ENCODE measurements around the gene PPP1R14C. TPM values are rescaled to one million over a fixed set of nuclear protein-coding genes. Genes with fewer than 3 reads are reported as not detected.
A peak's percentile ranks its signal among the peaks of the same experiment; 100 is the strongest.

The PPP1R14C gene
- total and polyA plus RNA-seq, 2 of the 13 experiments (the other 11 are each of a cell fraction or from before 2014, with no cell fraction given), result not detected

DNA sequence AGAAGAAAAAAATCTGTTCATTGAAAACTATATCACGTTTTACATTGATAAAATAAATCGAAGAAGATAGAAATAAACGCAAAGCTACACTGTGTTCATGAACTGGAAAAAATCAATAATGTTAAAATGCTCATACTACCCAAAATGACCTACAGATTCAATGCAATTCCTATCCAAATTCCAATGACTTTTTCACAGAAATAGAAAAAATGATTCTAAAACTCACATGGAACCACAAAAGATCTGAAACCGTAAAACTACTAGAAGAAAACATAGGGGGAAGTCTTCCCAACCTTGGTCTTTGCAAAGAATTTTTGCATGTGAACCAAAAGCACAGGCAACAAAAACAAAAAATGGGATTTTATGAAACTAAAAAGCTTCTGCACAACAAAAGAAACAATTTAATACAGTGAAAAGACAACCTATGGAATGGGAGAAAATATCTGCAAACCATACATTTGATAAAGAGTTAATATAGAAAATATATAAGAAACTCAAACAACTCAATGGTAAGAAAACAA lies 40.0 kb upstream of the PPP1R14C start:
- ATAC-seq (no peak), DNase-seq (ENCODE audit: low spot score) (no peak), FAIRE-seq (peak; percentile 4)
- Histone ChIP-seq H2AFZ (ENCODE audit: low read length) (no peak overlapping the region), H3K9me3 (ENCODE audit: low read length) (no peaks in the 10 kb centered on the region), H3K9ac (ENCODE audit: insufficient read depth, low read depth, low read length) (no peak overlapping the region), H3K4me3 (replicated peaks in 1 of 3; ENCODE audit: insufficient read depth in 1 of 3, low read depth in 2 of 3, low read length in 3 of 3) (no peak overlapping the region), H3K27ac (ENCODE audit: extremely low read length, insufficient read depth, low read length) (no peak overlapping the region), H3K4me1 (ENCODE audit: insufficient read depth, low read length) (no peaks in the 10 kb centered on the region), H4K20me1 (ENCODE audit: insufficient read depth, low read length) (no peaks in the 10 kb centered on the region), H3K27me3 (ENCODE audit: control insufficient read depth in 1 of 2, insufficient read depth in 2 of 2, low read length in 2 of 2) (peaks cover 2 to 38% of the 10 kb centered on the region in 2 experiments; a peak in 4 of 5 replicates), H3K4me2 (ENCODE audit: low read depth, low read length) (no peak overlapping the region), H3K79me2 (ENCODE audit: insufficient read depth, low read length) (no peaks in the 10 kb centered on the region), H3K36me3 (replicated peaks in 1 of 2; ENCODE audit: control insufficient read depth in 1 of 2, insufficient read depth in 2 of 2, low read length in 2 of 2) (no peaks in the 10 kb centered on the region)
- 10% methylated on average over 4 of the region's 4 CpGs for WGBS (ENCODE audit: low lambda C conversion rate)
- CTCF ChIA-PET (ENCODE audit: low intra/inter-chr PET ratio, low total read pairs), result no interaction called here
- in situ Hi-C loops (cut with HindIII; ENCODE audit: extremely low pct_ligation_motif_present, low pct_unique_long_range_greater_than_20kb) (no loop called here), intact Hi-C loops (cut with micrococcal nuclease; ENCODE audit: unreplicated experiment) (no loop called here)
- TF ChIP-seq RARG (CRISPR knock-in tag; IDR thresholded peaks at IDR 0.05; ENCODE audit: low read depth), result no peak
- no peak for TF ChIP-seq GPBP1L1 (CRISPR knock-in tag; IDR thresholded peaks at IDR 0.05)
- no peak for TF ChIP-seq PCBP1 (IDR thresholded peaks at IDR 0.05; ENCODE audit: borderline replicate concordance, low read depth, low read length)
- TF ChIP-seq ZNF232 (CRISPR knock-in tag; IDR thresholded peaks at IDR 0.05; ENCODE audit: borderline replicate concordance), result no peak
- TF ChIP-seq, protein P1, sequence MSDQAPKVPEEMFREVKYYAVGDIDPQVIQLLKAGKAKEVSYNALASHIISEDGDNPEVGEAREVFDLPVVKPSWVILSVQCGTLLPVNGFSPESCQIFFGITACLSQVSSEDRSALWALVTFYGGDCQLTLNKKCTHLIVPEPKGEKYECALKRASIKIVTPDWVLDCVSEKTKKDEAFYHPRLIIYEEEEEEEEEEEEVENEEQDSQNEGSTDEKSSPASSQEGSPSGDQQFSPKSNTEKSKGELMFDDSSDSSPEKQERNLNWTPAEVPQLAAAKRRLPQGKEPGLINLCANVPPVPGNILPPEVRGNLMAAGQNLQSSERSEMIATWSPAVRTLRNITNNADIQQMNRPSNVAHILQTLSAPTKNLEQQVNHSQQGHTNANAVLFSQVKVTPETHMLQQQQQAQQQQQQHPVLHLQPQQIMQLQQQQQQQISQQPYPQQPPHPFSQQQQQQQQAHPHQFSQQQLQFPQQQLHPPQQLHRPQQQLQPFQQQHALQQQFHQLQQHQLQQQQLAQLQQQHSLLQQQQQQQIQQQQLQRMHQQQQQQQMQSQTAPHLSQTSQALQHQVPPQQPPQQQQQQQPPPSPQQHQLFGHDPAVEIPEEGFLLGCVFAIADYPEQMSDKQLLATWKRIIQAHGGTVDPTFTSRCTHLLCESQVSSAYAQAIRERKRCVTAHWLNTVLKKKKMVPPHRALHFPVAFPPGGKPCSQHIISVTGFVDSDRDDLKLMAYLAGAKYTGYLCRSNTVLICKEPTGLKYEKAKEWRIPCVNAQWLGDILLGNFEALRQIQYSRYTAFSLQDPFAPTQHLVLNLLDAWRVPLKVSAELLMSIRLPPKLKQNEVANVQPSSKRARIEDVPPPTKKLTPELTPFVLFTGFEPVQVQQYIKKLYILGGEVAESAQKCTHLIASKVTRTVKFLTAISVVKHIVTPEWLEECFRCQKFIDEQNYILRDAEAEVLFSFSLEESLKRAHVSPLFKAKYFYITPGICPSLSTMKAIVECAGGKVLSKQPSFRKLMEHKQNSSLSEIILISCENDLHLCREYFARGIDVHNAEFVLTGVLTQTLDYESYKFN (CRISPR knock-in tag; conservative IDR thresholded peaks at IDR 0.05), result no peak
- no TSS peak for BruUV-seq (replicated peaks)
- POLR2A ChIA-PET, result no interaction called here

Measured in HepG2 (cell line).